GM12864 (cell line): Measurements from ENCODE around the gene CAMK2N2.

Experiments used
- DNase-seq: peaks from one replicate; pipeline ENCODE4 v3.0.0-alpha.2; 2011; ENCODE audit warnings: low read depth
- H3K4me3 ChIP-seq: 2 replicates; pipeline ENCODE4 v1.5.1; 2011; ENCODE audit warnings: mild to moderate bottlenecking, low read depth, low read length, control low read depth
- CTCF ChIP-seq: IDR thresholded peaks from 2 replicates; pipeline ENCODE4 v1.5.1; 2011; ENCODE audit warnings: low read depth, mild to moderate bottlenecking, moderate library complexity, low read length, control low read depth, inconsistent platforms; ENCODE audit errors: missing control alignments

Gene CAMK2N2

GRCh38 chr3:184234671-184235380 lies 26.5 kb downstream of the CAMK2N2 start:
- no peak for TF ChIP-seq CTCF
- DNase-seq: no peak
- H3K4me3 ChIP-seq: no peak overlapping the region

- TF ChIP-seq CTCF: no peak
- H3K4me3 ChIP-seq: no peak overlapping the region
- DNase-seq: no peak
These were observed 27.1 kb downstream of the CAMK2N2 start for GRCh38 chr3:184234224-184234623.

GRCh38 chr3:184233127-184233843 lies 28.1 kb downstream of the CAMK2N2 start:
- no peak for TF ChIP-seq CTCF
- no peak overlapping the region for H3K4me3 ChIP-seq
- no peak for DNase-seq

GRCh38 chr3:184231671-184232070 lies 29.7 kb downstream of the CAMK2N2 start:
- H3K4me3 ChIP-seq: no peak overlapping the region
- TF ChIP-seq CTCF: no peak
- DNase-seq: no peak

GRCh38 chr3:184230603-184231528 lies 30.5 kb downstream of the CAMK2N2 start:
- TF ChIP-seq CTCF: no peak
- no peak for DNase-seq
- H3K4me3 ChIP-seq: no peak overlapping the region

GRCh38 chr3:184230081-184230602 lies 31.2 kb downstream of the CAMK2N2 start:
- TF ChIP-seq CTCF: no peak
- no peak overlapping the region for H3K4me3 ChIP-seq
- DNase-seq: no peak
